Endothelial cell of umbilical vein (primary cell): ENCODE data around the gene RIMBP2. TPM values are rescaled to one million over a fixed set of nuclear protein-coding genes. Genes with fewer than 3 reads are reported as not detected.

Experiments used
- BruUV-seq: library from RNA; stranded (reverse); fragments of 400-500 nt; replicated peaks from 2 replicates; lab custom pipeline; 2021; lab: Mats Ljungman, UMichigan
- CTCF ChIA-PET: fragments of 300-600, 350-600 bp; sonication (Branson Sonifier 250); formaldehyde crosslinking; loops from one replicate; lab custom pipeline; 2021; ENCODE audit warnings: antibody characterized with exemption, inconsistent platforms; lab: Charles Lee
- POLR2A ChIA-PET: fragments of 300-600, 350-600 bp; sonication (Branson Sonifier 250); formaldehyde crosslinking; loops from one replicate; lab custom pipeline; 2021; ENCODE audit warnings: antibody characterized with exemption, inconsistent platforms; lab: Charles Lee
- DNase-seq: peaks from one replicate; pipeline ENCODE4 v3.0.0-alpha.2; 2011; ENCODE audit warnings: low read depth, low spot score
- FAIRE-seq: peaks from 2 replicates; lab custom pipeline; 2011; peaks lifted over from hg19 to GRCh38; lab: Jason Lieb, UNC
- H2AFZ ChIP-seq: 2 replicates; pipeline ENCODE4 v1.6.0; 2012; ENCODE audit warnings: low read depth, low read length, control low read depth, inconsistent platforms
- H3K27ac ChIP-seq: 2 replicates; pipeline ENCODE4 v1.5.1; 2011; ENCODE audit warnings: low read depth, mild to moderate bottlenecking, control low read depth, low read length, moderate library complexity; ENCODE audit not compliant: insufficient read depth
- H3K27me3 ChIP-seq, 2 experiments: 2 replicates each; pipeline versions ENCODE4 v1.6.0 to v1.6.1; 2011; ENCODE audit warnings: low read length in 2 of 2, mixed read lengths in 1 of 2; ENCODE audit not compliant: control insufficient read depth in 2 of 2, insufficient read depth in 2 of 2
- H3K36me3 ChIP-seq, 2 experiments: 2 replicates in 1 of 2; 3 replicates in 1 of 2; pipeline ENCODE4 v1.5.1; 2011; ENCODE audit warnings: low read length in 2 of 2, mild to moderate bottlenecking in 1 of 2, moderate library complexity in 1 of 2; ENCODE audit not compliant: control insufficient read depth in 2 of 2, insufficient read depth in 2 of 2; ENCODE audit errors: extremely low read depth in 1 of 2
- H3K4me1 ChIP-seq: 3 replicates; pipeline ENCODE4 v1.5.1; 2011; ENCODE audit warnings: mild to moderate bottlenecking, low read length; ENCODE audit not compliant: control insufficient read depth, insufficient read depth; ENCODE audit errors: extremely low read depth
- H3K4me2 ChIP-seq: 2 replicates; pipeline ENCODE4 v1.6.1; 2011; ENCODE audit warnings: low read length, control low read depth, mixed read lengths; ENCODE audit not compliant: insufficient read depth
- H3K4me3 ChIP-seq, 3 experiments: fragments of 200-600 bp in 1 of 3; sonication (generic), shearing (Covaris generic) in 1 of 3; replicated peaks in 1 of 3; 2 replicates each; pipeline ENCODE4 v1.5.1; 2011 to 2016; ENCODE audit warnings: control low read depth in 3 of 3, low read length in 3 of 3, mild to moderate bottlenecking in 2 of 3, inconsistent platforms in 1 of 3, low read depth in 1 of 3, moderate library complexity in 1 of 3; ENCODE audit not compliant: insufficient read depth in 1 of 3
- H3K79me2 ChIP-seq: 2 replicates; pipeline ENCODE4 v1.6.0; 2012; ENCODE audit warnings: low read length, inconsistent platforms; ENCODE audit not compliant: control insufficient read depth, insufficient read depth
- H3K9ac ChIP-seq: replicated peaks from 2 replicates; pipeline ENCODE3; 2011; ENCODE audit warnings: low read length, control low read depth; ENCODE audit not compliant: insufficient read depth; ENCODE audit errors: extremely low read depth
- H3K9me1 ChIP-seq: replicated peaks from 3 replicates; pipeline ENCODE4 v1.6.0; 2011; ENCODE audit warnings: mild to moderate bottlenecking, low read length; ENCODE audit not compliant: control insufficient read depth, insufficient read depth; ENCODE audit errors: extremely low read depth
- H3K9me3 ChIP-seq: replicated peaks from 2 replicates; pipeline ENCODE4 v1.5.1; 2012; ENCODE audit warnings: low read length, inconsistent platforms; ENCODE audit not compliant: control insufficient read depth, insufficient read depth
- H4K20me1 ChIP-seq: replicated peaks from 2 replicates; pipeline ENCODE3; 2011; ENCODE audit warnings: mild to moderate bottlenecking, low read length; ENCODE audit not compliant: control insufficient read depth, insufficient read depth; ENCODE audit errors: extremely low read depth
- EZH2 ChIP-seq: IDR thresholded peaks from 2 replicates; pipeline ENCODE4 v1.6.1; 2012; ENCODE audit warnings: borderline replicate concordance, low read depth, mild to moderate bottlenecking, moderate library complexity, low read length, inconsistent platforms; ENCODE audit not compliant: severe bottlenecking
- FOS ChIP-seq: IDR thresholded peaks from 2 replicates; pipeline ENCODE4 v1.6.1; 2011; ENCODE audit warnings: mild to moderate bottlenecking, low read length, moderate library complexity, borderline replicate concordance; ENCODE audit not compliant: insufficient read depth
- GATA2 ChIP-seq: IDR thresholded peaks from 2 replicates; pipeline ENCODE4 v1.7.0; 2011; ENCODE audit warnings: low read depth, mild to moderate bottlenecking, moderate library complexity, mixed read lengths, low read length; ENCODE audit not compliant: insufficient read length, insufficient read depth
- JUN ChIP-seq: IDR thresholded peaks from 2 replicates; pipeline ENCODE4 v1.6.1; 2011; ENCODE audit warnings: borderline replicate concordance, low read depth; ENCODE audit not compliant: insufficient read length, insufficient read depth
- MYC ChIP-seq: IDR thresholded peaks from one replicate; pipeline ENCODE4 v1.6.1; 2011; ENCODE audit warnings: mild to moderate bottlenecking, low read depth, low read length
- POLR2A ChIP-seq: IDR thresholded peaks from 2 replicates; pipeline ENCODE4 v1.6.1; 2012; ENCODE audit warnings: low read depth, mild to moderate bottlenecking, control low read depth, low read length
- POLR2AphosphoS5 ChIP-seq: IDR thresholded peaks from 2 replicates; pipeline ENCODE4 v1.6.1; 2012; ENCODE audit warnings: low read depth, mild to moderate bottlenecking, control low read depth, low read length, moderate library complexity; ENCODE audit not compliant: insufficient read depth
- dilution Hi-C: fragments of 300-500 bp; cut with MboI; formaldehyde crosslinking; loops from one replicate; pipeline ENCODE4 v1.15.0; 2019; ENCODE audit warnings: low sequenced_read_pairs; ENCODE audit not compliant: extremely low pct_ligation_motif_present
- intact Hi-C: fragments of 100-400 bp; cut with micrococcal nuclease; formaldehyde crosslinking; loops from one replicate; pipeline ENCODE4 v1.10.0; 2022
- polyA plus RNA-seq, 4 experiments: library from polyadenylated mRNA; depleted of rRNA in 3 of 4; stranded (reverse) in 3 of 4; unstranded in 1 of 4; fragments of >200 nt; gene quantifications; 2 replicates each; pipeline versions ENCODE4 v1.2.1 to v1.2.3, GENCODE V29; 2011 to 2012; ENCODE audit warnings: missing spikeins in 1 of 4
- total RNA-seq: library from RNA; stranded (reverse); gene quantifications from 2 replicates; pipeline ENCODE4 v1.2.3, GENCODE V29; 2021
- TF ChIP-seq, protein P1 (sequence below), 2 donors: IDR thresholded peaks; 1 replicate in 1 of 2; 2 replicates in 1 of 2; pipeline ENCODE4 v1.5.1; 2011; ENCODE audit warnings: low read length in 2 of 2, mild to moderate bottlenecking in 2 of 2, moderate library complexity in 2 of 2, control low read depth in 1 of 2, inconsistent platforms in 1 of 2, low read depth in 1 of 2; ENCODE audit not compliant: insufficient read depth in 1 of 2; ENCODE audit errors: extremely low read depth in 1 of 2
- TF ChIP-seq, protein P2 (sequence below): IDR thresholded peaks from 2 replicates; pipeline ENCODE4 v1.6.1; 2011; ENCODE audit not compliant: insufficient read depth, insufficient read length

The RIMBP2 gene
- total and polyA plus RNA-seq, 2 donors (not counting 3 experiments of a cell fraction or from before 2014, with no cell fraction given): 0.04 TPM; not detected in 1

DNA sequence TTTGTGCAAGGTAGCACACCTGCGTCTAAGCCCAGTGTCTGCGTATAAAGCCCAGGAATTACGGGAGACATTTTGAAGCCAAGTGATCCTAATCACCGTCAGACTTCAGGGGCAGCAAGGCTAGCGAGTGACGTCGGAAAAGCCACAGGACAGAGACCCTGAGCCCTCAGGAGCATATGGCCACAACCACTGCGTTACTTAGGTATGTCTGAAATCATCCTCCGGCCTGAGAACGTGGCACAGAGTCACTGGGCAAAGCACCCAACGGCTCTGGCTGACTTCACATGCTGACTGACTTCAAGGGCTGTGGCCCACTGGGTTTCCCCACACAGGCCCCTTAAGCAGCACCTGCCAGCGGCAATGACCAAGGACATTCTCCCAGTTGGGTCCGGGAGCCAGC lies 71.5 kb downstream of the RIMBP2 start:
- Histone ChIP-seq H3K9me3 (peaks cover 5% of the 10 kb centered on the region), H3K27ac (no peak overlapping the region)
- CTCF ChIA-PET: no interaction called here

More for the DNA sequence above, 71.5 kb downstream of the RIMBP2 start:
- no TSS peak for BruUV-seq
- no peak for DNase-seq
- Histone ChIP-seq H3K9me1 (no peaks in the 10 kb centered on the region), H3K79me2 (no peaks in the 10 kb centered on the region), H3K36me3 (no peaks in the 10 kb centered on the region), H3K4me1 (no peaks in the 10 kb centered on the region), H4K20me1 (no peaks in the 10 kb centered on the region), H3K4me2 (no peak overlapping the region), H3K9ac (no peak overlapping the region), H2AFZ (no peak overlapping the region), H3K4me3 (no peak overlapping the region), H3K27me3 (no peaks in the 10 kb centered on the region)
- intact Hi-C loops (no loop called here), dilution Hi-C loops (no loop called here)
- POLR2A ChIA-PET: no interaction called here
- no peak for FAIRE-seq
- TF ChIP-seq, protein P1, sequence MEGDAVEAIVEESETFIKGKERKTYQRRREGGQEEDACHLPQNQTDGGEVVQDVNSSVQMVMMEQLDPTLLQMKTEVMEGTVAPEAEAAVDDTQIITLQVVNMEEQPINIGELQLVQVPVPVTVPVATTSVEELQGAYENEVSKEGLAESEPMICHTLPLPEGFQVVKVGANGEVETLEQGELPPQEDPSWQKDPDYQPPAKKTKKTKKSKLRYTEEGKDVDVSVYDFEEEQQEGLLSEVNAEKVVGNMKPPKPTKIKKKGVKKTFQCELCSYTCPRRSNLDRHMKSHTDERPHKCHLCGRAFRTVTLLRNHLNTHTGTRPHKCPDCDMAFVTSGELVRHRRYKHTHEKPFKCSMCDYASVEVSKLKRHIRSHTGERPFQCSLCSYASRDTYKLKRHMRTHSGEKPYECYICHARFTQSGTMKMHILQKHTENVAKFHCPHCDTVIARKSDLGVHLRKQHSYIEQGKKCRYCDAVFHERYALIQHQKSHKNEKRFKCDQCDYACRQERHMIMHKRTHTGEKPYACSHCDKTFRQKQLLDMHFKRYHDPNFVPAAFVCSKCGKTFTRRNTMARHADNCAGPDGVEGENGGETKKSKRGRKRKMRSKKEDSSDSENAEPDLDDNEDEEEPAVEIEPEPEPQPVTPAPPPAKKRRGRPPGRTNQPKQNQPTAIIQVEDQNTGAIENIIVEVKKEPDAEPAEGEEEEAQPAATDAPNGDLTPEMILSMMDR (IDR thresholded peaks at IDR 0.05; ENCODE audit: extremely low read depth in 1 of 2, insufficient read depth in 1 of 2, low read depth in 1 of 2, low read length in 2 of 2): no peak
- TF ChIP-seq JUN: no peak
- no peak for TF ChIP-seq EZH2
- TF ChIP-seq, protein P2, sequence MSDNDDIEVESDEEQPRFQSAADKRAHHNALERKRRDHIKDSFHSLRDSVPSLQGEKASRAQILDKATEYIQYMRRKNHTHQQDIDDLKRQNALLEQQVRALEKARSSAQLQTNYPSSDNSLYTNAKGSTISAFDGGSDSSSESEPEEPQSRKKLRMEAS: no peak
- no peak for TF ChIP-seq MYC
- no peak for TF ChIP-seq FOS
- no peak for TF ChIP-seq GATA2
- TF ChIP-seq POLR2A: no peak
- TF ChIP-seq POLR2AphosphoS5: no peak
